HTR-8/SVneo (cell line): ENCODE measurements around the gene CCDC102A.

ENCODE experiments used
- DNase-seq: peaks from one replicate; pipeline ENCODE4 v3.0.0; 2011; ENCODE audit warnings: low spot score, mixed read lengths; ENCODE audit not compliant: insufficient read length
- FAIRE-seq: peaks from 2 replicates; lab custom pipeline; 2011; peaks lifted over from hg19 to GRCh38; lab: Jason Lieb, UNC

Gene CCDC102A

DNA sequence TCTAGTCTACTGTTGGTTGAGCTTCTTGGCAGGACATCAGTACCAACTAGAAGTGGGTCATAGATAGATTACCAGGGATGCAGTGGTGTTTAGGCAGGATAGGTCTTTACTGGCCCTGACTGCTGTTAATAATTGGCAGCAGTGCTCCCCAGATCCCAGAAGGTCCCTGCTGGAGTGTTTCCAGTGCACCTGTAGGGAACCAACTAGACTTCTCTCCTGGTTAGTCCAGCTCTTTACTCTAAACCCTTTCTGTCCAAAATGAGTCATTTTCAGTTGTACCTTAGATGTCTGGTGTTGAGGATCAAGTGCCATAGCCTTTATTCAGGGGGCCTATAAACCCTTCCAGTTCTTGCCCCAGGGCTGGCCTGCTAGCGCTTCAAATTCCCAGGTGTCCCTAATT is 65.2 kb downstream of the CCDC102A start:
- DNase-seq, result no peak
- no peak for FAIRE-seq

DNA sequence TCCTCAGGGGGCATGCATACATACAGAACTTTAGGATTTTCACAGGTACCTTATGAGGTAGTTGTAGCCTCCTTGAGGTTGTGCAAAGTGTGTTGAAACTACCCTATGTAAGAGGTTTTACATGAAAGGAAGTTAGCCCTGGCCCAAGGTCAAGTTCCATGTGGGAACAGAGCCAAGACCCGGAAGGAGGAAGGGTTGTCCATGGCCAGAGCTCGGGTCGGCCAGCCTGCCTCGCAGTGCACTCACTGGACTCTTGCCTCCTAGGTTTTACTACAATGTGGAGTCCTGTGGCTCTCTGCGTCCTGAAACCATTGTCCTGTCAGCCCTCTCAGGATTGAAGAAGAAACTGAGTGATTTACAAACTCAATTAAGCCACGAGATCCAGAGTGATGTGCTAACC is 65.7 kb downstream of the CCDC102A start:
- DNase-seq (no peak), FAIRE-seq (no peak)

DNA sequence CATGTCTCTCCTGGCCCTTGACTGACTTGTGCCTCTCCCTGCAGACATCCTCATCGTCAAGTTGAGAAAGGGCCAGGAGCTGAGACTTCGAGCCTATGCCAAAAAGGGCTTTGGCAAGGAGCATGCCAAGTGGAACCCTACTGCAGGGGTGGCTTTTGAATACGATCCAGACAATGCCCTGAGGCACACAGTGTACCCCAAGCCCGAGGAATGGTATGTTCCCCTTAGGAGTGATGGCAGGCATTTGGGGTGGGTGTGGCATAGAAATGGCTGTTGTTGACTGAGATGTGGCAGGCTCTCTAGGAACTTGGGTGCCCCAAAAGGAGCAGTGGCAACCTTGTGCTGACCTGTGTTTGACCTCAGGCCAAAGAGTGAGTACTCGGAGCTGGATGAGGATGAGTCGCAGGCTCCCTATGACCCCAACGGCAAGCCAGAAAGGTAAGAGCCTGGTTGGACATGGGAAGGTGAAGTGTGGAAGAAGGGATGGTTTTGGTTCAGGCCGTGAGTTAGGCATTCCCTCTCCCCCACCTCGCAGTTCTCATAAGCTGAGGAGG is 66.4 kb downstream of the CCDC102A start:
- no peak for DNase-seq
- no peak for FAIRE-seq

DNA sequence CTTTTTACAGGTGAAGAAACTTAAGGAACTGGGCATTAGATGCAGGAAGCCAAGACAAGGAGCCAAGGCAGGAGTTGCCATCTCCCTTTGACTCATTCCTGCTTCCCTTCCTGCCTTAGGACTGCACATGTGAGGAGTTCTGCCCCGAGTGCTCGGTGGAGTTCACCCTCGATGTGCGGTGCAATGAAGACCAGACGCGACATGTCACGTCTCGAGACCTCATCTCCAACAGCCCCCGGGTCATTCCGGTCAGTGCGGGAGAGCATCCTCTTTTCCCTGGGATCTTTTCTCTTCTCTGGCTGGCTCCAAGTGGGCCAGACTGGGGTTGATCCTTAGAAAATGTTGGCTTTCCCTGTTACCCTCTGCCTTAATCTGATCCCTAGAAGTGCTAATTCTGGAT is 67.3 kb downstream of the CCDC102A start:
- no peak for FAIRE-seq
- DNase-seq, result no peak

DNA sequence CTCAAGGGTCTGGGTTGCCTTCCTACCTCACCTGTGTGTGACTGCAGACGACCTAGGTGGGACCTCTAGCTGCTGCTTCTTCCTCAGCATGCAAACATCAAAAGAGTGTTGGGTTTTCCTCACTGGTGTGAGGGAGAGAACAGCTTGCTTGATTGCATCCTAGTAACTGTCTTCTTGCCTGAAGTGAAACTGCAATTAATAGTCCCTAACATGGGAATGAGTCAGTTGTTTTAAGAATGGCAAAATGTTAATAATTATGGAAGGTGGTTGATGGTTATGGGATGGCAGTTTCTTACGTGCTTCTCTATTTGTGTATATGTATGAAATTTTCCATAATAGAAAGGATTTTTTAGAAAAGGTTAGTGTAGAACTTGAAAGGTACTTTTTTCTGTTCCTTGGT is 68.0 kb downstream of the CCDC102A start:
- FAIRE-seq, result no peak
- DNase-seq, result no peak

DNA sequence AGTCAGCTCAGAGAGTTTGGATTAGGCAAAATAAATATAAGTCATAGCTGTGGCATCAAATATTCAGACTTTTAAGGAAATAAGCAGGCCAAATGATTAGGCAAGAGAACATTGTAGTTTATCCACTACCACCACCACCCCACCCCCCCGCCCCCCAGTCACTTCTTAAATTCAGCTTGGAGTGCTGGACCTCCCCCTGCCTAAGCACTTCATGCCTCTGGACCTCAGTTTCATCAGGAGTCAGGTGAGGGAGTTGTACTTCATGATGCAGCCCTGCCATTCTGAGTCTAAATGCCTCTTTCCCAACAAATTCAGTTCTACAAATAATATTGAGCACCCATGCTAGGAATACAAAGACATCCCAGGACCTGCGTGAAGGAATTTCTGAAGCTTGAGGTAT is 71.8 kb downstream of the CCDC102A start:
- DNase-seq, result no peak
- peak; percentile 4 for FAIRE-seq

DNA sequence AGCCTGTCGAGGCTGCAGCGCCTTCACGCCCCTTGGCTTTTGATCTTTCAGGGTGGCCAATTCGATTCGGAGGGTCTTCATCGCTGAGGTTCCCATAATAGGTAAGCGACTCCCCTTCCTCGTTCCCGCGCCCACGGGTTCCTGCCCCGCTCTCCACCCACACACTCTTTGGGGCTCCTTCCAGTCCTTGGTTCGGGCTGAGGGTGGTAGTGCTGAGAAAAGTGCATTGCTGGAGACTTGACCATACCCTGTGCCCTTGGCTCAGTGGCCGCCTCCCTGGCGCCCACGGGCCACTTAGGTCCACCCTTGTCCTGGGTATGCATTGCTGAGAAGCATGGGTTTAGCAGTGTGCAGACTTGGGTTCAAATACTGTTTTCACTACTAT is 73.4 kb downstream of the CCDC102A start:
- FAIRE-seq (no peak), DNase-seq (no peak)

DNA sequence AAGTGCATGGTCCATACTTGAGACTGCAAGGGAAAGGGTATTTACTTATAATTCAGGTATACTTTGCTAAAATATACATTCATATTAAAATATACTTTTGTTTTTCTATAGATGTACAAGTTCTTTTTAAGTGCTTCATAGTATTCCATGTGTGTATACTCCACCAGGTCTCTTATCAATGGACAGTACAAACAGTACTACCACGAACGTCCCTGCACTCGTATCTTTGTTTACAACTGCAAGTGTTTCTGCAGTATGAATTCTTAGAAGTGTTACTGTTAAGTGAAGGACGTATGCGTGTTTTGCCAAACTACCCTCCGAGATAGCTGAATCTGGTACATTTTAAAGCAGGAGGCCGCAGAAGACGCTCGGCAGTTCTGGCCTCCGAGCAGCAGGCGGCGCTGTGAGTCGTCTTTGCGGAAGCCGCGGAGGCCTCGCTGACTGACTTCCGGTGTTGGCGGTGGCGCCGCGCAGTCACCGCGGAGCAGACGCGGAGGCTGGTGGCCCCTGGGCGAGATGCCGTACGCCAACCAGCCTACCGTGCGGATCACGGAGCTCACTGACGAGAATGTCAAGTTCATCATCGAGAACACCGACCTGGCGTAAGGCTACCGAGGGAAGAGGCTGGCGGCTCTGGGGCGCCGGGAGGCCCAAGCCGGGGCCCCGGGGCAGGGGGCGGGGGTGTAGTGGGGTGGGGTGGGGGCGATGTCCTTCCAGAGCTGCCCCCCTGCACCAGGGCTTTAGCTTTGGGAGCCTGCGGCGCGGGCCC is 74.0 kb downstream of the CCDC102A start, which contains the start of gene POLR2C:
TSS of gene POLR2C (plus strand) at position 471 of the 769 bp plus-strand sequence. CDS start at position 517, 46 bp downstream.
- FAIRE-seq (peak; percentile 96), DNase-seq (peak; percentile 82)
